Measurements from ENCODE around the gene IKZF1.

Gene IKZF1

DNA sequence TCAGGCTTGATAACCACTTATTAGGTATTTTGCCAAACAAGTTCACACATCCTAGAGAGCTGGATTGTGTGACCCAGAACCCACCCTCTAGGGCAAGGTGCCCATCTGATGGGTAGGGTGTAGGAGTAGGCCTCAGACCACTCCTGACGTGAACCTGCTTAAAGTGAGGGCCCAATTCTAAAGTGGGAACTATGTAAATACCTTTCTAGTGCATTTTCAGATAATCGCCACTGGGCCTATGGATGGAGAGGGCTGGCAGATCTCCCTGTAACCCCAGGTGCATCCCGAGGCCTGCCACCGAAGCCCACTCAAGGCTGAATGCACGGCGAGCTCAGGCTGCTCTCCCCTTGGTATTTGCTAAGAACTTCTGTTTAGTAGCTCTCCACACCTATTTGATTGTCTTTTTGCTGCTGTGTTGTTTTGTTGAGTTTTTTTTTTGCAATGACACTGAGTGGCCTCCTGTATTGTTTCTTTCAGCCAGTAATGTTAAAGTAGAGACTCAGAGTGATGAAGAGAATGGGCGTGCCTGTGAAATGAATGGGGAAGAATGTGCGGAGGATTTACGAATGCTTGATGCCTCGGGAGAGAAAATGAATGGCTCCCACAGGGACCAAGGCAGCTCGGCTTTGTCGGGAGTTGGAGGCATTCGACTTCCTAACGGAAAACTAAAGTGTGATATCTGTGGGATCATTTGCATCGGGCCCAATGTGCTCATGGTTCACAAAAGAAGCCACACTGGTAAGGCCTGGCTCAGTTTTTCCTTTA lies 71.7 kb downstream of the IKZF1 start:
- DNase-seq (ENCODE audit: low spot score), result no peak

DNA sequence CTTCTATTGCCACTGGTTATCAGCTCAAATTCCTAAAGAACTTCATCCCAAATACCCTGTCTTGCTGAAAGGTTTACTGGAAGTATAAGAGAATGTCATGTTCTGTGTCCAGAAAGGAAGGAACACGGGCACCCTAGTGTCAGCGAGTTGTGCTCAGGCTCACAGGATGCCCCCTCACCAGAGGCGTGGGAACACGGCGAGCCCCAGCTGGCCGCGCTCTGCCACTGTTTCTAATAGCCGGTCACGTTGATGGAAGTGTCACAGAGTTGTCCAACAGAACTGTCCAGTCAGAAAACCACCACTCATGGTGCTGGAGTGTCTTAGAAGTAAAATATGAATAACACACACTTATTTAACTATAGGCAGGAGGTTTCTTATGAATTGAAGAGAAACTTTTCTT lies 72.8 kb downstream of the IKZF1 start:
- no peak for DNase-seq (ENCODE audit: low spot score)

DNA sequence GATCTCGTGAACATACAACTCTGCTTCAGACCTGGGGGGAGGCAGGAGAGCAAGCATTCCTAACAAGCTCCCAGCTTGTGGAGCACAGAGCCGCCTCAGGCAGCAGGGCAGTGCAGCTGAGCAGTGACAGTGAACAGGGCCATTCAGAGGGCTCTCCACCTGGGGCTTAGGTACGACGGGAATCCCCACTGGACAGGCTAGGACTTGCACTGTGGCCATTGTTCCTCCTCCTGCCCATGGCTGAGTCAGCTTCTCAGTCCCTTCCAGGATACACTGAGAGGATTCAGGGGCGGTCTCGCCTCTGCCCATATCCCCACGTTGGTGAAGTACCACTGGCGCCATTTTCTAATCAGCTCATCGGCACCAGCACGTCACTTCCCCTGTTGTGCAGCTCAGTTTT lies 74.6 kb downstream of the IKZF1 start:
- no peak for DNase-seq (ENCODE audit: low spot score)

GRCh38 chr7:50379539-50379938 lies 75.0 kb downstream of the IKZF1 start:
- no peak for DNase-seq (ENCODE audit: low spot score)

DNA sequence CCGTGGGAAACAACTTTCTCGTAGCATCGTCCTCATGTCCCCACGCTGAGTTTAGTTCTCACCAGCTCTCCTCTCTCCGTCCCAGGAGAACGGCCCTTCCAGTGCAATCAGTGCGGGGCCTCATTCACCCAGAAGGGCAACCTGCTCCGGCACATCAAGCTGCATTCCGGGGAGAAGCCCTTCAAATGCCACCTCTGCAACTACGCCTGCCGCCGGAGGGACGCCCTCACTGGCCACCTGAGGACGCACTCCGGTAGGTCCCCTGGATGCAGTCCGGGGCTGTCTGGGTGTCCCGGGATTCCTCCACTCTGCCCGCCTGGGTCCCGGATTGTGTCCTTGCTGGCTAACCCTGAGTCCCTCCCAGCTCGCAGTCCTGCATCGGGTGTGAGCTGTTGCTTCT lies 77.9 kb downstream of the IKZF1 start:
- no peak for DNase-seq (ENCODE audit: low spot score)

- no peak for DNase-seq (ENCODE audit: low spot score)
Observed at GRCh38 chr7:50387351-50387750, 82.8 kb downstream of the IKZF1 start.

DNA sequence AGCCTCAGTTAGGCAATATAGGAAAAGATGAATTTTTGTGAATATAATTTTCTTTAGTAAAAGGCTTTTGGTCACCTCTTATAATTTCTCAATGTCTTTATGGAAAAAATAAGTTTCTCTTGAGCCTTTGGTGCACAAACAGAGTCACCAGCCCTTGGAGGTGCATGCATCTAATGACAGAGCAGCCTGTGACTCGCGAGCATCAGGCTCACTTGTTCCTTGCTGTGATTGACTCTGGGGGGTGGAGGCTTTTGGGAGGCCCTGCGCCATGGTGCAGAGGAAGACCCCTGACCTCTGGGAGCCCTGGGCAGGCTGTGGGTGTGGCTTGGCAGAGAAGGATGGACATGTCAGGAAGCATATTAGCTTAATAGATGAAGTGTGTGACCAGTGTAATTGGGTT lies 85.4 kb downstream of the IKZF1 start:
- no peak for DNase-seq (ENCODE audit: low spot score)

DNA sequence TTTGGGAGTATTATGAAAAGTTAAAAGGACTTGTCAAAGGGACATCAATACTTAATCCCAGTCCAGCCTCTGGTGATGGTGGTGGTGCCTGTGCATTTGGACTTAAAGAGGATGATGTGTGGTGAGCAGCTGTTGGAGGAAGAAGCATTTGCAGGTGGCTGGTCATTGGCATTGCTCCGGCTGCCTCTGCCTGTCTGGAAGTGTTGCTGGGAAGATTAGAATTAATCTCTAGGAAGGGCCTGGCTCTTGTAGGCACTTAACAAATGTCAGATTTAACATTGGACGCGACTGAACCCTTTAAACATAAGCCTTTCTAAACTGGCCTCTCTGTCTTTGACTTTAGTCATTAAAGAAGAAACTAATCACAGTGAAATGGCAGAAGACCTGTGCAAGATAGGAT lies 86.9 kb downstream of the IKZF1 start:
- DNase-seq (ENCODE audit: low spot score), result no peak

DNA sequence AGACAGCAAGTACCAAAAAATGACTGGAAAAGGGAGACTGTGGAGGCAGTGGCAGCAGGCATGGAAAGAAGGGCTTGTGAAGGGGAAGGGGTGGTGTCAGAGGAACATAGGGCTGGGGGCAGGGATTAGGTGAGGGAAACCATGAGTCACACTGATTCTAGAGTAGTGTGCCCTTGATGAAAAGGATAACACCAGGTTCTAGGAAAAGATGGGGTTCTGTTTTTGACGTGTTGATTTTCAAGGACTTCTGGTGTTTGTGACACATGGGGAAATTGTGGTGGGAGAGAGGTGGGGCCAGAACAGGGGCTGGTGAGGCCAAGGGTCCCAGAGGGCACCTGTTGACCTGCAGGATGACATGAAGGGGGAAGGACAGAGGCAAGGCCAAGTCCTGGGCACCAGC lies 88.6 kb downstream of the IKZF1 start:
- DNase-seq (ENCODE audit: low spot score), result no peak

- DNase-seq (ENCODE audit: low spot score), result no peak
Observed at GRCh38 chr7:50393547-50394252, 89.2 kb downstream of the IKZF1 start.

GRCh38 chr7:50394315-50394714 lies 89.8 kb downstream of the IKZF1 start:
- DNase-seq (ENCODE audit: low spot score), result no peak

GRCh38 chr7:50396856-50397255 lies 92.3 kb downstream of the IKZF1 start:
- no peak for DNase-seq (ENCODE audit: low spot score)

- DNase-seq (ENCODE audit: low spot score), result no peak
Observed at GRCh38 chr7:50397320-50397970, 92.9 kb downstream of the IKZF1 start.

- no peak for DNase-seq (ENCODE audit: low spot score)
Observed at GRCh38 chr7:50397971-50398324, 93.4 kb downstream of the IKZF1 start.

DNA sequence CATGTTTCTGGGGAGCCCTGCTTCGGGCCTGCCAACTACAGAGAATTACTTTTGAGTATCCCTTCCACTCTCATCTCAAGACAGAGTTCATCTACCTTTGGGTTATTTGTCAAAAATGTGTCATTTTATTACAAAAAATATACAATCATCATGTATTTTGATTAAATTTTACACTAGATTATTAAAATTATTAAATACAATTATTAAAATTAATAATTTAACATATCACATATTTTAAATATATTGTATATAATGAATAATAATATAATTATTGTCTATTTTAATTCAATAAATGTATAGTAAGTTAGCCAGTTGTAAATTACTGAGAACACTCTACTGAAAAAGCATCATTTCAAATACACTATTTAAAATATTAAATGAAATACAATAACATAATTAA lies 94.7 kb downstream of the IKZF1 start:
- no peak for DNase-seq (ENCODE audit: low spot score)

- no peak for DNase-seq (ENCODE audit: low spot score)
Observed at GRCh38 chr7:50399635-50400034, 95.1 kb downstream of the IKZF1 start.

DNA sequence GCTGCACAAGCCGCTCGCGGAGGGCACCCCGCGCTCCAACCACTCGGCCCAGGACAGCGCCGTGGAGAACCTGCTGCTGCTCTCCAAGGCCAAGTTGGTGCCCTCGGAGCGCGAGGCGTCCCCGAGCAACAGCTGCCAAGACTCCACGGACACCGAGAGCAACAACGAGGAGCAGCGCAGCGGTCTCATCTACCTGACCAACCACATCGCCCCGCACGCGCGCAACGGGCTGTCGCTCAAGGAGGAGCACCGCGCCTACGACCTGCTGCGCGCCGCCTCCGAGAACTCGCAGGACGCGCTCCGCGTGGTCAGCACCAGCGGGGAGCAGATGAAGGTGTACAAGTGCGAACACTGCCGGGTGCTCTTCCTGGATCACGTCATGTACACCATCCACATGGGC lies 95.6 kb downstream of the IKZF1 start:
- DNase-seq (ENCODE audit: low spot score), result no peak

GRCh38 chr7:50404392-50404791 lies 99.9 kb downstream of the IKZF1 start:
- DNase-seq (ENCODE audit: low spot score), result no peak

DNA sequence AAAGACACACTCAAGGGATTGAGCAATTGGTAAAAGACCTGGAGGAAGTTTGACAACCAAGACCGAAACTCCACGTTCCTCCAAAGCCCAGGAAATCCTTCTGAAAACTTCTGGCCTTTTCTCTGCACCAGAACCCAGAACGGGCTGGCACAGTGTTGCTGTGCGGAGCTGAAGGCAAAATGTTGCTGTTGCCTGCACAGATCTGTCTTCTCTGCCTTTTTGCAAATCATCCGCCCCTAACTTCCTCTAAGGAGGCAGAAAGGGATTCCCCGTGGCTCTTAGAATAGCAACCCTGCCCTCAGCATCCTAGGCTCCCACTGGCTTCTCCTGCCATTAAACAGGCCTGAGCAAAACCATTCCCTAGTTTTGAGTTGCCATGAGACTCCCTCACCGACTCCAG lies 100.7 kb downstream of the IKZF1 start:
- DNase-seq (ENCODE audit: low spot score), result no peak

DNA sequence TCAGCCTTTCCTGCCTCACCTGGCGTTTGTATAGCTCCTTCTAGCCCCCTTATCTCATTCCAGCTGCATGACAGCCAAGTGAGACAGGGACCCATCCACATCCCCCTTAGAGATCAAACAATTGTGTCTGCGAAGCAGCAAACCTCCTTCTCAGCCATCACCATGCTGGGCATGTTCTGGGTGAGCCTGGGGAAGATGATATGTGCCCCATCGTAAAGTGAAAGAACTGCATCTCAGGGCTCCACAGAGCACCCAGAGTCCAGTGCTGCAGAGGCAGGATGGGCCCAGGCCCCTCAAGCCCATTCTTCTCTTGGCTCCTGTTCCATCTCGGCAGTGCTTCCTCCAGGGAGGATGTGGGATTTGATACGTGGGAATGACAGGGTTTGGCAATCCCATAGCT lies 102.4 kb downstream of the IKZF1 start:
- DNase-seq (ENCODE audit: low spot score), result no peak

DNA sequence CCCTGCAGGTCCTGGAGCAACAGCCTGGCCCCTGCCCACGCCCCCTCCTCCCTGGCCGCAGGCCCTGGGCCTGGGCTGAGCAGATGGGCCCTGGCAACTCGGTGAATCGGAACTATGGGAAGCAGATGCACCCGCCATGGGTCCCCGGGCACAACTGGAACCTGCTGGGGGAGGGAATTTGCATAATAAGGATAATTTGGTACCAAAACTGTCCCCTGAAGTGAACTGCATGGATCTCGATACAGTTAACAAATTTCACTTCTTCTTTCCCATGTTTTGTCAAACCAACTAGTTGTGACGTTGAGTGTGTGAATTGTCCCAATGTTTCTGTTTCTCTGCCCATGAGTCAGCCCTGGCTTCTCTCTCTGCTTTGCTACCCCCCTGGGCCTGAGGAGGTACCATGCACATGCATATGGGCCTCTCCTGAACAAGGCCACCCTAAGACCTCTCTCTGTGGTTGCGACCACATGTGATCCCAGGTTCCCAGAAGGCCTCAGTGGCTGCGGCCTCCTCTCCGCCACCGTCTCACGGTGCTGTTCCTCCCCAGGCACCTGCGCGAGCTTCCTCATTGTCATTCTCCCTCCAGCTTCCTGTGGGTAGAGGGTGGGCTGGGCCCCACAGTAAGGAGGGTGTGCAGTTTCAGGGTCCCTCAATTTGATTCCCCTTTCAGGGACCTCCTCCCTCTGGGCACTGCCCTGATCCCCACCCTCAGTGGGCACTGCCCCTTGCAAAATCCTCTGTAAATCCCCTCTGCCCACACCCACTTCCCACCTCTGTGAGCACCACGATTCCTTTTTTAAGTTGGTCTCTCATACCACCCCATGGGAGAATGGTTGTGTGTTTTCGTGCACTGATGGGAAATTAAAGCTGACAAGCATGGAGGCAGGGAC lies 105.6 kb downstream of the IKZF1 start:
- no peak for DNase-seq (ENCODE audit: low spot score)

DNA sequence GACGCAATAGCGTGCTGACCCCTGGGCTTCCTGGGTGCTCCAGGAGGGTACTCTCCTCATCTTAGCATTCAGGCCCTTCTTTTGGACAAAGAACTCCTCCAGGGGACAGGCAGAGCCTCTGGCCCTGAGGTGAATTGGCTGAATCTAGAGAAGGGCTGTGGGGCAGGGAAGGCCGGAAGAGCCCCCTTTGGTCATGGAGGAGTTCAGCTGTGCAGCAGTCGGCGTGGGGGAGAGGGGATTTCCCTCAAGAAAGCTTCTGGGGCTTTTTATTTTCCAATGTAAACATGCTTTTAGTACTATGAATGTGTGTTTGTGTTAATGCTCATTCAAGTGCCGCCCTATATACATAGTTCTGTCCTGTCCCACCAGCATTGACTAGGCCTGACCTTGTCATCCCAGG lies 106.8 kb downstream of the IKZF1 start:
- DNase-seq (ENCODE audit: low spot score), result no peak

All from kidney capillary endothelial cell (primary cell).